Activated CD4-positive, alpha-beta memory T cell treated with anti-CD3 and anti-CD28 coated beads for 36 hours (primary cell): ENCODE results near the gene STON2. TPM values are rescaled to one million over a fixed set of nuclear protein-coding genes. Genes with fewer than 3 reads are reported as not detected.
A peak's percentile ranks its signal among the peaks of the same experiment; 100 is the strongest.

Source experiments
- CTCF ChIA-PET: fragments of 350-600 bp; sonication (Branson Sonifier 250); formaldehyde crosslinking; loops from one replicate; lab custom pipeline; 2021; ENCODE audit warnings: antibody characterized with exemption, inconsistent platforms; lab: Charles Lee
- POLR2A ChIA-PET: fragments of 350-600 bp; sonication (Branson Sonifier 250); formaldehyde crosslinking; loops from one replicate; lab custom pipeline; 2021; ENCODE audit warnings: antibody characterized with exemption; lab: Charles Lee
- DNase-seq: peaks from one replicate; pipeline ENCODE4 v3.0.0-alpha.2; 2020
- H3K27ac Mint-ChIP-seq: one replicate; pipeline ENCODE4 v1.8.0; 2021; ENCODE audit warnings: mixed read lengths
- H3K27me3 Mint-ChIP-seq: one replicate; pipeline ENCODE4 v1.8.0; 2021; ENCODE audit warnings: mixed read lengths
- H3K36me3 Mint-ChIP-seq: one replicate; pipeline ENCODE4 v1.8.0; 2021; ENCODE audit warnings: mixed read lengths
- H3K4me1 Mint-ChIP-seq: one replicate; pipeline ENCODE4 v1.8.0; 2021; ENCODE audit warnings: low read depth, mixed read lengths
- H3K4me3 Mint-ChIP-seq: one replicate; pipeline ENCODE4 v1.8.0; 2021; ENCODE audit warnings: mild to moderate bottlenecking, mixed read lengths
- H3K9me3 Mint-ChIP-seq: one replicate; pipeline ENCODE4 v1.8.0; 2021; ENCODE audit warnings: mixed read lengths
- intact Hi-C: fragments of 100-400 bp; cut with micrococcal nuclease; formaldehyde crosslinking; loops from one replicate; pipeline ENCODE4 v1.15.1; 2023
- total RNA-seq, 2 experiments: library from RNA; stranded (reverse); gene quantifications; one replicate each; pipeline ENCODE4 v1.2.3, GENCODE V29; 2021

STON2 gene
- total RNA-seq, 2 experiments from 2014 or later = 0.12 to 0.34 TPM

- intact Hi-C loops = no loop called here
- no peaks in the 10 kb centered on the region for H3K9me3 Mint-ChIP-seq
- no peak overlapping the region for H3K4me3 Mint-ChIP-seq
- ChIA-PET CTCF (no interaction called here), POLR2A (no interaction called here)
- peaks cover 10% of the 10 kb centered on the region for H3K4me1 Mint-ChIP-seq
- no peaks in the 10 kb centered on the region for H3K27me3 Mint-ChIP-seq
- H3K27ac Mint-ChIP-seq = no peak overlapping the region
- H3K36me3 Mint-ChIP-seq = no peaks in the 10 kb centered on the region
- DNase-seq = peak; percentile 72
These were observed 96.7 kb downstream of the STON2 start for GRCh38 chr14:81303258-81303935.

DNA sequence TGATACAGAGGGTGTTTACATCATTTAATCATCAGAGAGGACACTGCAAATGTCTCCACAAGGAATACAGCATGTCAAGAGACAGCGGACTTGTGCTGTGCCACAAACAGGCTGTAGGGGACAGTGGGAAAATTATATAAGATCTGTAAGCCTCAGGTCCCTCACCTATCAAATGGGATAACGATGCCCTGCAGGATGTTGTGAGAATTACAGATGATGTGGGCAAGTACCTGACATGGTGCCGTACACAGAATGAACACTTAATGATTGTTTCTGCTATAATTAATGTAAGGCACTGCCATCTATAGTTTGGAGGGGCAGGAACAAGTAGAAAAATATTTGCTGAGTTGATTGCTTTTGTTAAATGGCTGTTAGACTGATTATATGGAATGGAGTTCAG lies 97.5 kb downstream of the STON2 start:
- Mint-ChIP-seq H3K36me3 (no peaks in the 10 kb centered on the region), H3K27ac (no peak overlapping the region), H3K4me1 (peaks cover 10% of the 10 kb centered on the region), H3K27me3 (no peaks in the 10 kb centered on the region), H3K4me3 (no peak overlapping the region), H3K9me3 (no peaks in the 10 kb centered on the region)
- ChIA-PET CTCF (interaction anchor here (0.8 kb wide), 1 partner anchor 151 kb away, joined by 3 read pairs; no protein-coding TSS in a partner anchor), POLR2A (no interaction called here)
- DNase-seq = no peak
- intact Hi-C loops = no loop called here

DNA sequence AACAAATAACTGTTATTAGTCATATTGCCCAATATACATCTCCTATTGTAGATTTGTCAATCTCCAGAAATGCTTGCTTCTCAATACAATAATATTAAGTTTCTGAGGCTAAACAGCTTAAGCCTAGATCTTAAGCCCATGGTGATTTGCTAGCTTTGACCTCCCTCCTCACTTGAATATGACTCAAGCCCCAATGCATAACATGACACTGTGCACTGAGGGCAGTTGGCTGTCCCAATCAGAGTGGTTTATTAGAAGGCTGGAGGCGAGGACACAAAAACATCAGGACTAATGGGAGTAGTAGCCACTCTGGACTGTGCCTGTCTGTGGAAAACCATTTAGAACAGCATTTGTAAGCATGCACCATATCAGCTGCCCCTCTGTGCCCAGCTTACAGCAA lies 98.3 kb downstream of the STON2 start:
- CTCF ChIA-PET = interaction anchor here (0.8 to 2.1 kb wide), 3 partner anchors 32 to 163 kb away, joined by 3 to 7 read pairs (median 3); no protein-coding TSS in a partner anchor
- Mint-ChIP-seq H3K27me3 (no peaks in the 10 kb centered on the region), H3K36me3 (no peaks in the 10 kb centered on the region), H3K4me1 (peaks cover 10% of the 10 kb centered on the region), H3K9me3 (no peaks in the 10 kb centered on the region), H3K4me3 (no peak overlapping the region), H3K27ac (no peak overlapping the region)
- no peak for DNase-seq
- POLR2A ChIA-PET = no interaction called here
- intact Hi-C loops = no loop called here

DNA sequence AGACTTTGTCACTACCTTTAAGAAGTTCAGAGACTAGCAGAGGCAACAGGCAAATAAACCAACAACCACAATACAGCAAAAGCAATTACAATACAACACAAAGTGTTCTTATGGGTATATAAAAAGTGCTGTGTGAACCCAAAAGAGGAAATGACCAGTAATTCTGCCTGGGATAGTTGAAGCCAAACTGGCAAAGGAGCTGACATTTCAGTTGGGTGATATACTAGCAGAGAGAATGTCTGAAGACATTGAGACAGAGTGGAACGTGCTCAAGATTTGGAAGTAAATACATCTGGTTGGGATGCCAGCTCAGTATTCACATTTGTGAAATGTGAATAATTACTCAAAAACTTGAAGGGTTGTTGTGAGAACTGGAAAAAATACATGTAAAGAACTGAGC lies 98.8 kb downstream of the STON2 start:
- no peaks in the 10 kb centered on the region for H3K9me3 Mint-ChIP-seq
- peaks cover 10% of the 10 kb centered on the region for H3K4me1 Mint-ChIP-seq
- DNase-seq = no peak
- H3K27ac Mint-ChIP-seq = no peak overlapping the region
- intact Hi-C loops = no loop called here
- no peaks in the 10 kb centered on the region for H3K36me3 Mint-ChIP-seq
- no peaks in the 10 kb centered on the region for H3K27me3 Mint-ChIP-seq
- H3K4me3 Mint-ChIP-seq = no peak overlapping the region
- POLR2A ChIA-PET = no interaction called here
- CTCF ChIA-PET = interaction anchor here (0.9 to 2.1 kb wide), 2 partner anchors 32 to 163 kb away, joined by 3 to 7 read pairs; no protein-coding TSS in a partner anchor

GRCh38 chr14:81298911-81299310 lies 101.2 kb downstream of the STON2 start:
- H3K36me3 Mint-ChIP-seq = no peaks in the 10 kb centered on the region
- DNase-seq = no peak
- no peaks in the 10 kb centered on the region for H3K27me3 Mint-ChIP-seq
- POLR2A ChIA-PET = no interaction called here
- no peak overlapping the region for H3K4me3 Mint-ChIP-seq
- H3K4me1 Mint-ChIP-seq = peaks cover 9% of the 10 kb centered on the region
- no peak overlapping the region for H3K27ac Mint-ChIP-seq
- intact Hi-C loops = no loop called here
- CTCF ChIA-PET = no interaction called here
- H3K9me3 Mint-ChIP-seq = no peaks in the 10 kb centered on the region

- Mint-ChIP-seq H3K27me3 (no peaks in the 10 kb centered on the region), H3K4me1 (peaks cover 3% of the 10 kb centered on the region), H3K4me3 (no peak overlapping the region), H3K9me3 (no peaks in the 10 kb centered on the region), H3K27ac (no peak overlapping the region), H3K36me3 (no peaks in the 10 kb centered on the region)
- POLR2A ChIA-PET = no interaction called here
- CTCF ChIA-PET = interaction anchor here (1.6 kb wide), 1 partner anchor 29 kb away, joined by 6 read pairs; no protein-coding TSS in a partner anchor
- intact Hi-C loops = no loop called here
- DNase-seq = no peak
These were observed 102.0 kb downstream of the STON2 start for GRCh38 chr14:81298122-81298521.

DNA sequence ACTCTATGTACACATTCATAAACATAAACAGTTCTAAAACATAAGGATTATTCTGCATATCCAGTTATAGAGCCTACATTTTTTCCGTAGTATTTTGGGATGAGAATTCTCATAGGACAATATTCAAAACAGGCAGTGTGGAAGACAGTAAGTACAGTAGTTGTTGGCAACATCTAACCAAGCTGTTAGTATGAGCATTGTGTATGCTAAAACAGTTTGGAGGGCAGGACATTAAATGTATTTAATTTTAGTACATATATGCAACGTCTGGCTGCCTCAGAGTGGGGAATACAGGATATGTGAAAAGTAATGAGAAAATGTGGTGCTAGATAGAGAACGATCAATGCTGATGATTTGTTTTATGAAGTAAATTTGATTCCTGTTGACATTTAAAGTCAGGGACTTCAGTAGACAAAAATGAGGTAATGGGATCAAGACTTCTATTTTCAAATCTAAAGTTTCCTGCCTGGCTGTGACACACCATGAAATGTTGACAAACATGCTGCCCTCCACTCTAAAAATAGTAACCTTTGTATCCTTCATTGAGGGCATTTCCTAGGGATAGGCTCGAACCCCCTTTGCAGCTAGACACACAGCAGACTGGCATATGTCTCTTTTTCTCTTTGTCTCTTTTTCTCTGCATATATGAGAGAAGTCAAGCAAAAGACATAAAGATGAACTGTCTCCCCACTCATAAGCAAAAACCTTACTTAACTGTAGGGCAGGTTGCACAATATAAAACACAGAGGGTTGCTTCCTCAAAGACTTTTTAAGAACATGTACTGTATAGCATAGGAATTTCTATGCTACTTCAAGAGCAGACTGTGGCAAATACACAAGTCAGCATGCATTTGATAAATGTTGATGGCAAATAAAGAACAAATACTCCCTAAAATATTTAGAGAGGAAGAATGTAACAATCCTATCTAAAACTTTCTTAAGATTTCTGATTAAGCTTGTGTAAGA lies 103.9 kb downstream of the STON2 start:
- Mint-ChIP-seq H3K4me1 (no peaks in the 10 kb centered on the region), H3K27ac (no peak overlapping the region), H3K4me3 (no peak overlapping the region), H3K36me3 (no peaks in the 10 kb centered on the region), H3K9me3 (no peaks in the 10 kb centered on the region), H3K27me3 (peaks cover under 1% of the 10 kb centered on the region)
- DNase-seq = no peak
- POLR2A ChIA-PET = no interaction called here
- CTCF ChIA-PET = no interaction called here
- intact Hi-C loops = no loop called here

- intact Hi-C loops = no loop called here
- no peak overlapping the region for H3K27ac Mint-ChIP-seq
- H3K9me3 Mint-ChIP-seq = no peaks in the 10 kb centered on the region
- ChIA-PET CTCF (interaction anchor here (1.4 kb wide), 1 partner anchor 175 kb away, joined by 4 read pairs; no protein-coding TSS in a partner anchor), POLR2A (no interaction called here)
- H3K4me1 Mint-ChIP-seq = no peaks in the 10 kb centered on the region
- no peaks in the 10 kb centered on the region for H3K36me3 Mint-ChIP-seq
- no peak overlapping the region for H3K4me3 Mint-ChIP-seq
- DNase-seq = no peak
- H3K27me3 Mint-ChIP-seq = peaks cover 6% of the 10 kb centered on the region
These were observed 110.6 kb downstream of the STON2 start for GRCh38 chr14:81289516-81289915.

- POLR2A ChIA-PET = no interaction called here
These were observed 113.4 kb downstream of the STON2 start for GRCh38 chr14:81286574-81287370.

DNA sequence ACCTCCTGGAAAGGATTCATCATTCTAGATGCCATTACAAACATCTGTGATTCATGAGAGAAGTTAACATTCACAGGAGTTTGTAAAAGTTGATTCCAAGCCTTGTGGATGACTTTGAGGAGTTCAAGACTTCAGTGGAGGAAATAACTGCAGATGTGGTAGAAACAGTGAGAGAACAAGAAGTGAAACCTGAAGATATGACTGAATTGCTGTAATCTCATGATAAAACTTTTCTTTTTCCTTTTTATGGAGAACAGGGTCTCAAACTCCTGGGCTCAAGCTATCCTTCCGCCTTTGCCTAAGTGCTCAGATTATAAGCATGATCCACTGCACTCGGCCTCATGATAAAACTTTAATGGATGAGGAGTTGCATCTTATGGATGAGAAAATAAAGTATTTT lies 114.9 kb downstream of the STON2 start:
- Mint-ChIP-seq H3K27ac (no peak overlapping the region), H3K27me3 (peaks cover 4% of the 10 kb centered on the region), H3K9me3 (no peaks in the 10 kb centered on the region), H3K4me3 (no peak overlapping the region), H3K36me3 (no peaks in the 10 kb centered on the region), H3K4me1 (no peaks in the 10 kb centered on the region)
- intact Hi-C loops = no loop called here
- ChIA-PET POLR2A (no interaction called here), CTCF (no interaction called here)
- DNase-seq = no peak

More at GRCh38 chr14:81286574-81287370, 113.4 kb downstream of the STON2 start:
- intact Hi-C loops = no loop called here
- peaks cover 6% of the 10 kb centered on the region for H3K27me3 Mint-ChIP-seq
- no peaks in the 10 kb centered on the region for H3K9me3 Mint-ChIP-seq
- no peaks in the 10 kb centered on the region for H3K4me1 Mint-ChIP-seq
- H3K36me3 Mint-ChIP-seq = no peaks in the 10 kb centered on the region
- no peak overlapping the region for H3K27ac Mint-ChIP-seq
- H3K4me3 Mint-ChIP-seq = no peak overlapping the region
- CTCF ChIA-PET = no interaction called here
- DNase-seq = no peak

DNA sequence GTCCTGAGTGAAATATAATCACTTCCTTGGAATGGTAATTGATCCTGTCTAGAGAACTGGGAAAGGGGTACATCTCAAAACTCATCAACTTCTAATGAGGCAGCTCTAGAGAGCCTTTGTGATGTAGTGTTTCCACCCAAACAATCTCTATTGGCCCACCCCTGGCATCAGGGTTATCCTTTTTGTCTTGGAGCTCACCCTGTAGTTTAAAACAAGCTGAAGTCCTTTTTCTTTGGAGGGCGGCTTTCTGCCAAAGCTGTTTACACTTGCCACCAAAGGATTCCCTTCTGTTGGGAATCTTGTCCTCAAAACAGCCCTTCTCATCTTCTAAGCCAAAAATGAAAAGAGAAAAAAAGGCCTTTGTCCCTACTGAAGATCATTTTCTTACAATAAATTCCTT lies 118.8 kb downstream of the STON2 start:
- no peak overlapping the region for H3K27ac Mint-ChIP-seq

More for the DNA sequence above, 118.8 kb downstream of the STON2 start:
- POLR2A ChIA-PET = no interaction called here
- CTCF ChIA-PET = interaction anchor here (1.1 kb wide), 1 partner anchor 12 kb away, joined by 3 read pairs; no protein-coding TSS in a partner anchor
- H3K9me3 Mint-ChIP-seq = no peaks in the 10 kb centered on the region
- H3K4me3 Mint-ChIP-seq = no peak overlapping the region
- intact Hi-C loops = no loop called here
- DNase-seq = no peak
- H3K4me1 Mint-ChIP-seq = no peaks in the 10 kb centered on the region
- H3K27me3 Mint-ChIP-seq = no peaks in the 10 kb centered on the region
- H3K36me3 Mint-ChIP-seq = no peaks in the 10 kb centered on the region
